ENCODE data around the gene CXCL8.

DNA sequence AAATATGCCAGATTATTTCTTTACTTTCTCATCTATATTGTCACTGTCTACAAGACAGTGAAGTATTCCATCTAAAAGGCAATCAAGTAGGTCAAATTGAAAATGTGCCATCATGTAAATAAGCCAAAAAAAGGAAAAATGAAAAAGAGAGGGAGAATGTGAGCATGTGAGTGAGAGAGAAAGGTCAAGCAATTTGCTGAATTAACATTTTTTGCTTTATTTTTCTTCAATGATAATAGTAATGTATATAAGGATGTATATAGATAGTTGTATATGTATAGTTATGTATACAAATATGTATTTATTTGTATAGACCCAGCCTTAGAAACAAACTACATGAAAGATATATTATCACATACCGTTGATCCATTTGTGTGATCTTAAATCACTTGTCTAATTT, 11.5 kb downstream of the CXCL8 start:
- TF ChIP-seq, protein P1, sequence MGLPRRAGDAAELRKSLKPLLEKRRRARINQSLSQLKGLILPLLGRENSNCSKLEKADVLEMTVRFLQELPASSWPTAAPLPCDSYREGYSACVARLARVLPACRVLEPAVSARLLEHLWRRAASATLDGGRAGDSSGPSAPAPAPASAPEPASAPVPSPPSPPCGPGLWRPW (IDR thresholded peaks at IDR 0.05) = no peak
- TF ChIP-seq, protein P2, sequence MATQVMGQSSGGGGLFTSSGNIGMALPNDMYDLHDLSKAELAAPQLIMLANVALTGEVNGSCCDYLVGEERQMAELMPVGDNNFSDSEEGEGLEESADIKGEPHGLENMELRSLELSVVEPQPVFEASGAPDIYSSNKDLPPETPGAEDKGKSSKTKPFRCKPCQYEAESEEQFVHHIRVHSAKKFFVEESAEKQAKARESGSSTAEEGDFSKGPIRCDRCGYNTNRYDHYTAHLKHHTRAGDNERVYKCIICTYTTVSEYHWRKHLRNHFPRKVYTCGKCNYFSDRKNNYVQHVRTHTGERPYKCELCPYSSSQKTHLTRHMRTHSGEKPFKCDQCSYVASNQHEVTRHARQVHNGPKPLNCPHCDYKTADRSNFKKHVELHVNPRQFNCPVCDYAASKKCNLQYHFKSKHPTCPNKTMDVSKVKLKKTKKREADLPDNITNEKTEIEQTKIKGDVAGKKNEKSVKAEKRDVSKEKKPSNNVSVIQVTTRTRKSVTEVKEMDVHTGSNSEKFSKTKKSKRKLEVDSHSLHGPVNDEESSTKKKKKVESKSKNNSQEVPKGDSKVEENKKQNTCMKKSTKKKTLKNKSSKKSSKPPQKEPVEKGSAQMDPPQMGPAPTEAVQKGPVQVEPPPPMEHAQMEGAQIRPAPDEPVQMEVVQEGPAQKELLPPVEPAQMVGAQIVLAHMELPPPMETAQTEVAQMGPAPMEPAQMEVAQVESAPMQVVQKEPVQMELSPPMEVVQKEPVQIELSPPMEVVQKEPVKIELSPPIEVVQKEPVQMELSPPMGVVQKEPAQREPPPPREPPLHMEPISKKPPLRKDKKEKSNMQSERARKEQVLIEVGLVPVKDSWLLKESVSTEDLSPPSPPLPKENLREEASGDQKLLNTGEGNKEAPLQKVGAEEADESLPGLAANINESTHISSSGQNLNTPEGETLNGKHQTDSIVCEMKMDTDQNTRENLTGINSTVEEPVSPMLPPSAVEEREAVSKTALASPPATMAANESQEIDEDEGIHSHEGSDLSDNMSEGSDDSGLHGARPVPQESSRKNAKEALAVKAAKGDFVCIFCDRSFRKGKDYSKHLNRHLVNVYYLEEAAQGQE (IDR thresholded peaks at IDR 0.05) = no peak
- TF ChIP-seq, protein P3, sequence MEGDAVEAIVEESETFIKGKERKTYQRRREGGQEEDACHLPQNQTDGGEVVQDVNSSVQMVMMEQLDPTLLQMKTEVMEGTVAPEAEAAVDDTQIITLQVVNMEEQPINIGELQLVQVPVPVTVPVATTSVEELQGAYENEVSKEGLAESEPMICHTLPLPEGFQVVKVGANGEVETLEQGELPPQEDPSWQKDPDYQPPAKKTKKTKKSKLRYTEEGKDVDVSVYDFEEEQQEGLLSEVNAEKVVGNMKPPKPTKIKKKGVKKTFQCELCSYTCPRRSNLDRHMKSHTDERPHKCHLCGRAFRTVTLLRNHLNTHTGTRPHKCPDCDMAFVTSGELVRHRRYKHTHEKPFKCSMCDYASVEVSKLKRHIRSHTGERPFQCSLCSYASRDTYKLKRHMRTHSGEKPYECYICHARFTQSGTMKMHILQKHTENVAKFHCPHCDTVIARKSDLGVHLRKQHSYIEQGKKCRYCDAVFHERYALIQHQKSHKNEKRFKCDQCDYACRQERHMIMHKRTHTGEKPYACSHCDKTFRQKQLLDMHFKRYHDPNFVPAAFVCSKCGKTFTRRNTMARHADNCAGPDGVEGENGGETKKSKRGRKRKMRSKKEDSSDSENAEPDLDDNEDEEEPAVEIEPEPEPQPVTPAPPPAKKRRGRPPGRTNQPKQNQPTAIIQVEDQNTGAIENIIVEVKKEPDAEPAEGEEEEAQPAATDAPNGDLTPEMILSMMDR (IDR thresholded peaks at IDR 0.05) = no peak
- TF ChIP-seq NFE2L2 (conservative IDR thresholded peaks at IDR 0.05; ENCODE audit: low read length) (no peak), RCOR1 (IDR thresholded peaks at IDR 0.05; ENCODE audit: low read depth, low read length) (no peak), ZSCAN20 (CRISPR knock-in tag; IDR thresholded peaks at IDR 0.05) (no peak), POLR2A (IDR thresholded peaks at IDR 0.05; ENCODE audit: low read length) (no peak), RFX5 (IDR thresholded peaks at IDR 0.05) (no peak), NR3C1 (IDR thresholded peaks at IDR 0.05) (no peak), JUNB (IDR thresholded peaks at IDR 0.05) (no peak), HOXA7 (CRISPR knock-in tag; IDR thresholded peaks at IDR 0.05) (no peak), MAZ (IDR thresholded peaks at IDR 0.05; ENCODE audit: borderline replicate concordance, low read depth, low read length) (no peak), CHD2 (IDR thresholded peaks at IDR 0.05; ENCODE audit: low read length, partially characterized antibody) (no peak)
- TF ChIP-seq, protein P4, sequence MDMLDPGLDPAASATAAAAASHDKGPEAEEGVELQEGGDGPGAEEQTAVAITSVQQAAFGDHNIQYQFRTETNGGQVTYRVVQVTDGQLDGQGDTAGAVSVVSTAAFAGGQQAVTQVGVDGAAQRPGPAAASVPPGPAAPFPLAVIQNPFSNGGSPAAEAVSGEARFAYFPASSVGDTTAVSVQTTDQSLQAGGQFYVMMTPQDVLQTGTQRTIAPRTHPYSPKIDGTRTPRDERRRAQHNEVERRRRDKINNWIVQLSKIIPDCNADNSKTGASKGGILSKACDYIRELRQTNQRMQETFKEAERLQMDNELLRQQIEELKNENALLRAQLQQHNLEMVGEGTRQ (IDR thresholded peaks at IDR 0.05) = no peak

Measured in A549 (cell line).